Lower leg skin (tissue), 4 donors: ENCODE data around the gene HAUS3. TPM values are rescaled to one million over a fixed set of nuclear protein-coding genes. Genes with fewer than 3 reads are reported as not detected.

ENCODE experiments used
- DNase-seq, 2 donors: peaks; one replicate each; pipeline ENCODE4 v3.0.0-alpha.2; 2019; ENCODE audit warnings: low spot score in 2 of 2
- H3K4me3 ChIP-seq: fragments of 200-600 bp; sonication (generic); 2 replicates; pipeline ENCODE4 v1.5.1; 2017; ENCODE audit warnings: mild to moderate bottlenecking, low read depth; ENCODE audit not compliant: poor library complexity, severe bottlenecking
- CTCF ChIP-seq, 3 donors: fragments of 450-650 bp; IDR thresholded peaks; one replicate each; pipeline ENCODE4 v1.5.1; 2016; ENCODE audit warnings: antibody characterized with exemption in 3 of 3, mild to moderate bottlenecking in 3 of 3, moderate library complexity in 2 of 3
- POLR2A ChIP-seq, 2 donors: fragments of 450-650 bp; IDR thresholded peaks; one replicate each; pipeline ENCODE4 v1.6.1; 2016 to 2017; ENCODE audit warnings: antibody characterized with exemption in 2 of 2, mild to moderate bottlenecking in 1 of 2, moderate library complexity in 1 of 2
- WGBS, 2 donors: methylation state at CpG; one replicate each; pipeline ENCODE4 v1.1.5; 2018; 5-methylcytosine and 5-hydroxymethylcytosine counted together
- intact Hi-C: fragments of 100-400 bp; cut with DNase I; formaldehyde crosslinking; loops from one replicate; pipeline ENCODE4 v1.15.0; 2023; ENCODE audit warnings: low total_unique reads
- total RNA-seq, 4 donors: library from RNA; depleted of rRNA; stranded (reverse); fragments of >200 nt; gene quantifications; one replicate each; pipeline ENCODE4 v1.1.0, GENCODE V29; 2016

Gene HAUS3
- total RNA-seq, 4 donors from 2014 or later: 6.8 to 15.3 (median 12.4) TPM

GRCh38 chr4:2269618-2270163 is 27.8 kb upstream of the HAUS3 start:
- no peak for DNase-seq
- no peak for TF ChIP-seq CTCF (IDR thresholded peaks at IDR 0.05)
- no peak for TF ChIP-seq POLR2A (IDR thresholded peaks at IDR 0.05)
- H3K4me3 ChIP-seq: no peak overlapping the region
- intact Hi-C loops: no loop called here
- 87 to 88% methylated on average over 12 of the region's 12 CpGs for WGBS, 2 donors

GRCh38 chr4:2269206-2269531 is 27.2 kb upstream of the HAUS3 start:
- WGBS, 2 donors: 69 to 87% methylated on average over 4 to 6 of the region's 6 CpGs
- TF ChIP-seq CTCF (IDR thresholded peaks at IDR 0.05): no peak
- no peak for TF ChIP-seq POLR2A (IDR thresholded peaks at IDR 0.05)

GRCh38 chr4:2268357-2269205 is 26.7 kb upstream of the HAUS3 start:
- WGBS, 2 donors: 81 to 84% methylated on average over 15 to 19 of the region's 22 CpGs
- no peak overlapping the region for H3K4me3 ChIP-seq
- TF ChIP-seq POLR2A (IDR thresholded peaks at IDR 0.05) (no peak), CTCF (IDR thresholded peaks at IDR 0.05) (no peak)
- intact Hi-C loops: no loop called here
- DNase-seq: no peak

More at GRCh38 chr4:2269206-2269531, 27.2 kb upstream of the HAUS3 start:
- intact Hi-C loops: no loop called here
- DNase-seq: no peak
- H3K4me3 ChIP-seq: no peak overlapping the region

- H3K4me3 ChIP-seq: no peak overlapping the region
- intact Hi-C loops: no loop called here
- no peak for TF ChIP-seq POLR2A (IDR thresholded peaks at IDR 0.05)
- TF ChIP-seq CTCF (IDR thresholded peaks at IDR 0.05): no peak
- DNase-seq: no peak
- WGBS, 2 donors: 85 to 95% methylated on average over 10 of the region's 12 CpGs
Measured at GRCh38 chr4:2267841-2268240, 25.9 kb upstream of the HAUS3 start.

- 82 to 84% methylated on average over 15 to 17 of the region's 18 CpGs for WGBS, 2 donors
- intact Hi-C loops: no loop called here
- no peak for TF ChIP-seq POLR2A (IDR thresholded peaks at IDR 0.05)
- no peak for TF ChIP-seq CTCF (IDR thresholded peaks at IDR 0.05)
- no peak for DNase-seq
- H3K4me3 ChIP-seq: no peak overlapping the region
Measured at GRCh38 chr4:2267320-2267811, 25.4 kb upstream of the HAUS3 start.
